ENCODE data around the gene ALOX5. TPM values are rescaled to one million over a fixed set of nuclear protein-coding genes. Genes with fewer than 3 reads are reported as not detected.

ALOX5 gene
- total RNA-seq, 1 experiment from 2014 or later = 6.1 TPM

GRCh38 chr10:45424668-45425404 lies 50.8 kb downstream of the ALOX5 start:
- no peak overlapping the region for H3K4me3 ChIP-seq (replicated peaks in 1 of 2; ENCODE audit: low read depth in 1 of 2, low read length in 2 of 2)
- TF ChIP-seq EZH2phosphoT487 (IDR thresholded peaks at IDR 0.05; ENCODE audit: borderline replicate concordance) (no peak), JUND (IDR thresholded peaks at IDR 0.05) (no peak), EZH2 (IDR thresholded peaks at IDR 0.05) (no peak), RAD21 (IDR thresholded peaks at IDR 0.05; ENCODE audit: low read depth) (no peak), ATF3 (IDR thresholded peaks at IDR 0.05) (no peak), SRF (IDR thresholded peaks at IDR 0.05; ENCODE audit: low read depth) (no peak), CEBPB (IDR thresholded peaks at IDR 0.05; ENCODE audit: low read depth) (no peak), TCF7L2 (IDR thresholded peaks at IDR 0.05; ENCODE audit: borderline replicate concordance, extremely low read depth, insufficient read depth, insufficient read length) (no peak), ZNF274 (IDR thresholded peaks at IDR 0.05; ENCODE audit: low read depth, low read length) (no peak), EGR1 (IDR thresholded peaks at IDR 0.05; ENCODE audit: low read depth) (no peak), SIN3A (IDR thresholded peaks at IDR 0.05; ENCODE audit: low read depth) (no peak), CTCF (IDR thresholded peaks at IDR 0.05 in 2 of 3, conservative IDR thresholded peaks at IDR 0.05 in 1 of 3; ENCODE audit: borderline replicate concordance in 1 of 3, insufficient read depth in 1 of 3, low read depth in 2 of 3, low read length in 2 of 3) (no peak)
- CTCF ChIA-PET = no interaction called here
- H3K27me3 ChIP-seq (ENCODE audit: insufficient read depth, low read length) = no peaks in the 10 kb centered on the region
- H3K9ac ChIP-seq (ENCODE audit: low read length) = no peak overlapping the region
- no peaks in the 10 kb centered on the region for H3K36me3 ChIP-seq (ENCODE audit: control insufficient read depth in 1 of 2, insufficient read depth in 2 of 2, low read length in 2 of 2)
- peaks cover 15 to 22% of the 10 kb centered on the region in 2 experiments for H3K4me1 ChIP-seq (ENCODE audit: control insufficient read depth in 1 of 2, insufficient read depth in 2 of 2, low read length in 2 of 2)
- H2AFZ ChIP-seq (ENCODE audit: low read depth, low read length, poor library complexity, severe bottlenecking) = no peak overlapping the region
- no peaks in the 10 kb centered on the region for H3K9me3 ChIP-seq (ENCODE audit: control insufficient read depth in 1 of 2, insufficient read depth in 1 of 2, low read depth in 1 of 2, low read length in 2 of 2)
- no peaks in the 10 kb centered on the region for H4K20me1 ChIP-seq (ENCODE audit: insufficient read depth)
- POLR2A ChIA-PET = no interaction called here
- RAD21 ChIA-PET (ENCODE audit: low non-redundant PET in 1 of 2, low total read pairs in 2 of 2, uncharacterized antibody in 2 of 2, unreplicated experiment in 2 of 2) = no interaction called here
- no peak overlapping the region for H3K27ac ChIP-seq (ENCODE audit: low read depth, low read length)
- H3K4me2 ChIP-seq (ENCODE audit: low read length) = no peak overlapping the region
- BruUV-seq (replicated peaks) = no TSS peak
- DNase-seq (ENCODE audit: low read depth, low spot score) (no peak), ATAC-seq (no peak)
- intact Hi-C loops (cut with micrococcal nuclease) = no loop called here
- H3K79me2 ChIP-seq (ENCODE audit: insufficient read depth, low read length) = no peaks in the 10 kb centered on the region
- no peaks in the 10 kb centered on the region for H3K9me2 ChIP-seq (ENCODE audit: insufficient read depth)

All from HCT116 (cell line).